Keratinocyte (primary cell): ENCODE data around the gene FBRSL1.

Experiments
- EZH2 ChIP-seq: IDR thresholded peaks from one replicate; pipeline ENCODE4 v1.6.1; 2012; ENCODE audit warnings: inconsistent platforms, mild to moderate bottlenecking, low read length, moderate library complexity
- TF ChIP-seq, protein P1 (sequence below), 3 experiments: IDR thresholded peaks in 1 of 3; conservative IDR thresholded peaks in 1 of 3; optimal IDR thresholded peaks in 1 of 3; 2 replicates in 2 of 3; 3 replicates in 1 of 3; pipeline versions ENCODE3 to v1.5.1; 2011; ENCODE audit warnings: low read length in 3 of 3, mild to moderate bottlenecking in 3 of 3, moderate library complexity in 2 of 3, control low read depth in 1 of 3, inconsistent platforms in 1 of 3; ENCODE audit not compliant: insufficient read depth in 2 of 3; ENCODE audit errors: extremely low read depth in 1 of 3

DNA sequence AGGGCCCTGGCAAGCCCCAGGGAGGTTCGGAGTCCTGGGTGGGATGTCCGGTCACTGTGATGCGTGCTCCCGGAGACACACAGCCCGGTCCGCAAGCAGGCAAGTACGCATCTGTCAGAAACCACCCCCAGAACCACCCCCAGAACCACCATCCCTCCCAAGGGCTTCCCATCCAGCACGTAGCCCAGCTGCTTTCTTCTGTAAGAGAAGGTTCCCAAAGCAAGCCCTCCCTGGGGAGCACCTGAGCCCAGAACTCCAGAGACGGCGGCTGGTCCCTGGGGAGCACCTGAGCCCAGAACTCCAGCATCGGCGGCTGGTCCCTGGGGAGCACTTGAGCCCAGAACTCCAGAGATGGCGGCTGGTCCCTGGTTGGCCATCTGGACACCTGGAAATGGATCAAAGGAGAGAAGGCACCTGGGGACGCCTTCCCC lies 2.6 kb upstream of the FBRSL1 start:
- TF ChIP-seq, protein P1, sequence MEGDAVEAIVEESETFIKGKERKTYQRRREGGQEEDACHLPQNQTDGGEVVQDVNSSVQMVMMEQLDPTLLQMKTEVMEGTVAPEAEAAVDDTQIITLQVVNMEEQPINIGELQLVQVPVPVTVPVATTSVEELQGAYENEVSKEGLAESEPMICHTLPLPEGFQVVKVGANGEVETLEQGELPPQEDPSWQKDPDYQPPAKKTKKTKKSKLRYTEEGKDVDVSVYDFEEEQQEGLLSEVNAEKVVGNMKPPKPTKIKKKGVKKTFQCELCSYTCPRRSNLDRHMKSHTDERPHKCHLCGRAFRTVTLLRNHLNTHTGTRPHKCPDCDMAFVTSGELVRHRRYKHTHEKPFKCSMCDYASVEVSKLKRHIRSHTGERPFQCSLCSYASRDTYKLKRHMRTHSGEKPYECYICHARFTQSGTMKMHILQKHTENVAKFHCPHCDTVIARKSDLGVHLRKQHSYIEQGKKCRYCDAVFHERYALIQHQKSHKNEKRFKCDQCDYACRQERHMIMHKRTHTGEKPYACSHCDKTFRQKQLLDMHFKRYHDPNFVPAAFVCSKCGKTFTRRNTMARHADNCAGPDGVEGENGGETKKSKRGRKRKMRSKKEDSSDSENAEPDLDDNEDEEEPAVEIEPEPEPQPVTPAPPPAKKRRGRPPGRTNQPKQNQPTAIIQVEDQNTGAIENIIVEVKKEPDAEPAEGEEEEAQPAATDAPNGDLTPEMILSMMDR (optimal IDR thresholded peaks at IDR 0.05 in 1 of 3, IDR thresholded peaks at IDR 0.05 in 1 of 3, conservative IDR thresholded peaks at IDR 0.05 in 1 of 3; ENCODE audit: extremely low read depth in 1 of 3, insufficient read depth in 2 of 3, low read length in 3 of 3) = no peak
- no peak for TF ChIP-seq EZH2
